Lung (tissue), 12 donors: ENCODE data around the gene USP34. TPM values are rescaled to one million over a fixed set of nuclear protein-coding genes. Genes with fewer than 3 reads are reported as not detected.

ENCODE experiments used
- ATAC-seq: fragments of 200-7000 bp; cut with Tn5 transposase; one replicate; pipeline ENCODE4 v1.9.1; 2020; ENCODE audit warnings: moderate number of reproducible peaks; ENCODE audit not compliant: insufficient read depth, low FRiP score
- DNase-seq, 3 donors: peaks; one replicate each; pipeline ENCODE4 v3.0.0-alpha.2; 2013 to 2017
- H3K27ac ChIP-seq, 2 donors: one replicate each; pipeline ENCODE4 v1.5.1; 2013; ENCODE audit warnings: mild to moderate bottlenecking in 2 of 2, moderate library complexity in 2 of 2, control low read depth in 1 of 2, inconsistent platforms in 1 of 2, low read depth in 1 of 2, low read length in 1 of 2
- H3K27me3 ChIP-seq, 3 donors: one replicate each; pipeline ENCODE4 v1.5.1; 2013; ENCODE audit warnings: low read length in 2 of 3; ENCODE audit not compliant: control insufficient read depth in 3 of 3, insufficient read depth in 3 of 3
- H3K36me3 ChIP-seq, 4 donors: one replicate each; pipeline ENCODE4 v1.5.1; 2013; ENCODE audit warnings: low read length in 4 of 4, mild to moderate bottlenecking in 1 of 4, moderate library complexity in 1 of 4; ENCODE audit not compliant: control insufficient read depth in 4 of 4, insufficient read depth in 4 of 4
- H3K4me1 ChIP-seq, 5 donors: one replicate each; pipeline ENCODE4 v1.5.1; 2013; ENCODE audit warnings: low read length in 5 of 5, mild to moderate bottlenecking in 2 of 5, moderate library complexity in 1 of 5; ENCODE audit not compliant: control insufficient read depth in 5 of 5, insufficient read depth in 5 of 5
- H3K4me3 ChIP-seq: one replicate; pipeline ENCODE4 v1.5.1; 2013; ENCODE audit warnings: mild to moderate bottlenecking, control low read depth, moderate library complexity
- H3K9ac ChIP-seq, 2 donors: one replicate each; pipeline ENCODE4 v1.5.1; 2013; ENCODE audit warnings: low read length in 2 of 2, control low read depth in 1 of 2; ENCODE audit not compliant: insufficient read depth in 1 of 2
- H3K9me3 ChIP-seq, 4 donors: one replicate each; pipeline ENCODE4 v1.5.1; 2013; ENCODE audit warnings: low read length in 3 of 4, mild to moderate bottlenecking in 1 of 4, moderate library complexity in 1 of 4; ENCODE audit not compliant: control insufficient read depth in 4 of 4, insufficient read depth in 3 of 4
- CTCF ChIP-seq: IDR thresholded peaks from 2 replicates; pipeline ENCODE4 v1.5.1; 2012; ENCODE audit warnings: mild to moderate bottlenecking; ENCODE audit errors: control extremely low read depth, extremely low read depth
- WGBS, 2 donors: extraction: QIAGEN DNeasy Blood & Tissue Kit; methylation state at CpG; one replicate each; pipeline ENCODE4 v1.1.7; 2013; 5-methylcytosine and 5-hydroxymethylcytosine counted together
- polyA plus RNA-seq, 2 donors: library from polyadenylated mRNA; stranded (reverse); fragments of 200-250 nt; gene quantifications; one replicate each; pipeline ENCODE4 v1.2.1, GENCODE V29; 2013
- total RNA-seq, 2 donors: library from RNA; depleted of rRNA in 1 of 2; stranded (reverse); fragments of >200 nt in 1 of 2; gene quantifications; one replicate each; pipeline ENCODE4 v1.2.1, GENCODE V29; 2014 to 2021
- donor health status: control.
- donor health status: control.
- donor health status: Bipolar disorder and iron deficiency.
- donor health status: healthy.
- donor health status: DM: yes; HTN: yes; CAD: no.

USP34 gene
- total and polyA plus RNA-seq, 4 donors: 38.7 to 233 (median 67.8) TPM

- Histone ChIP-seq H3K27me3 (no peaks in the 10 kb centered on the region), H3K36me3 (peaks cover 16 to 37% (median 27%) of the 10 kb centered on the region in 4 donors), H3K27ac (peak overlapping the region in 1 of 2 donors; percentile 21), H3K4me1 (no peaks in the 10 kb centered on the region), H3K9me3 (no peaks in the 10 kb centered on the region), H3K9ac (no peak overlapping the region), H3K4me3 (no peak overlapping the region)
- 56 to 80% methylated on average over 1 of the region's 1 CpG for WGBS, 2 donors
- ATAC-seq (no peak), DNase-seq (no peak)
- no peak for TF ChIP-seq CTCF
Observed at GRCh38 chr2:61244694-61245093, 226.2 kb downstream of the USP34 start.

- no peak for TF ChIP-seq CTCF
- no peak overlapping the region for H3K27ac ChIP-seq
- 71 to 89% methylated on average over 6 of the region's 6 CpGs for WGBS, 2 donors
- H3K27me3 ChIP-seq: no peaks in the 10 kb centered on the region
- H3K4me3 ChIP-seq: no peak overlapping the region
- no peaks in the 10 kb centered on the region for H3K4me1 ChIP-seq
- ATAC-seq (no peak), DNase-seq (peak in 1 of 3 donors; percentile 21)
- no peak overlapping the region for H3K9ac ChIP-seq
- peaks cover 11 to 26% (median 19%) of the 10 kb centered on the region in 4 donors for H3K36me3 ChIP-seq
- H3K9me3 ChIP-seq: no peaks in the 10 kb centered on the region
Observed at GRCh38 chr2:61241266-61241665, 229.6 kb downstream of the USP34 start.

GRCh38 chr2:61238219-61239012 lies 232.5 kb downstream of the USP34 start:
- Histone ChIP-seq H3K36me3 (peaks cover 9 to 17% (median 13%) of the 10 kb centered on the region in 4 donors), H3K4me3 (no peak overlapping the region), H3K27ac (no peak overlapping the region), H3K9me3 (no peaks in the 10 kb centered on the region), H3K9ac (no peak overlapping the region), H3K27me3 (no peaks in the 10 kb centered on the region), H3K4me1 (no peaks in the 10 kb centered on the region)
- 32 to 34% methylated on average over 1 of the region's 1 CpG for WGBS, 2 donors
- no peak for TF ChIP-seq CTCF
- no peak for DNase-seq
- no peak for ATAC-seq
